ENCODE results near the gene MDK. TPM values are rescaled to one million over a fixed set of nuclear protein-coding genes. Genes with fewer than 3 reads are reported as not detected.

Gene MDK
- total RNA-seq, 1 experiment from 2014 or later, result 699 TPM

- Mint-ChIP-seq H3K4me3 (ENCODE audit: unreplicated experiment) (no peak overlapping the region), H3K27me3 (ENCODE audit: insufficient read depth, unreplicated experiment) (peaks cover 12% of the 10 kb centered on the region), H3K36me3 (ENCODE audit: insufficient read depth, unreplicated experiment) (peaks cover 35% of the 10 kb centered on the region), H3K4me1 (ENCODE audit: low read depth, unreplicated experiment) (peaks cover 10% of the 10 kb centered on the region), H3K27ac (ENCODE audit: unreplicated experiment) (no peak overlapping the region), H3K9me3 (ENCODE audit: unreplicated experiment) (no peaks in the 10 kb centered on the region)
- TF ChIP-seq CTCF (IDR thresholded peaks at IDR 0.05; ENCODE audit: insufficient read depth in 1 of 2, low read depth in 1 of 2, low read length in 1 of 2, severe bottlenecking in 1 of 2, unreplicated experiment in 1 of 2), result no peak
- H3K4me3 ChIP-seq (ENCODE audit: low read depth, low read length), result no peak overlapping the region
- CTCF ChIA-PET, result interaction anchor here (1.2 kb wide), 1 partner anchor 21 kb away, joined by 3 read pairs; no protein-coding TSS in a partner anchor
- peaks cover 19% of the 10 kb centered on the region for H3K4me1 ChIP-seq
- DNase-seq, result no peak
- H3K36me3 ChIP-seq (ENCODE audit: control insufficient read depth, insufficient read depth, low read length), result no peaks in the 10 kb centered on the region; the same call in 1 of the 2 replicates
- BruUV-seq (replicated peaks), result no TSS peak
- H3K9me3 ChIP-seq, result no peaks in the 10 kb centered on the region
- peaks cover 6% of the 10 kb centered on the region for H3K27me3 ChIP-seq (replicated peaks; ENCODE audit: control insufficient read depth, insufficient read depth, low read length)
- POLR2A ChIA-PET, result no interaction called here
- intact Hi-C loops (cut with micrococcal nuclease; ENCODE audit: unreplicated experiment), result no loop called here
These were observed 5.2 kb downstream of the MDK start for GRCh38 chr11:46386674-46387073.

GRCh38 chr11:46387456-46387855, 6.0 kb downstream of the MDK start:
- H3K9me3 ChIP-seq, result no peaks in the 10 kb centered on the region
- Mint-ChIP-seq H3K27me3 (ENCODE audit: insufficient read depth, unreplicated experiment) (peaks cover 12% of the 10 kb centered on the region), H3K4me1 (ENCODE audit: low read depth, unreplicated experiment) (peaks cover 10% of the 10 kb centered on the region), H3K4me3 (ENCODE audit: unreplicated experiment) (no peak overlapping the region), H3K9me3 (ENCODE audit: unreplicated experiment) (no peaks in the 10 kb centered on the region), H3K27ac (ENCODE audit: unreplicated experiment) (no peak overlapping the region), H3K36me3 (ENCODE audit: insufficient read depth, unreplicated experiment) (peaks cover 30% of the 10 kb centered on the region)
- CTCF ChIA-PET, result interaction anchor here (1.2 kb wide), 1 partner anchor 22 kb away, joined by 3 read pairs; no protein-coding TSS in a partner anchor
- TF ChIP-seq CTCF (IDR thresholded peaks at IDR 0.05; ENCODE audit: insufficient read depth in 1 of 2, low read depth in 1 of 2, low read length in 1 of 2, severe bottlenecking in 1 of 2, unreplicated experiment in 1 of 2), result no peak
- POLR2A ChIA-PET, result no interaction called here
- no peaks in the 10 kb centered on the region for H3K36me3 ChIP-seq (ENCODE audit: control insufficient read depth, insufficient read depth, low read length)
- no TSS peak for BruUV-seq (replicated peaks)
- intact Hi-C loops (cut with micrococcal nuclease; ENCODE audit: unreplicated experiment), result no loop called here
- peaks cover 6% of the 10 kb centered on the region for H3K27me3 ChIP-seq (replicated peaks; ENCODE audit: control insufficient read depth, insufficient read depth, low read length)
- H3K4me1 ChIP-seq, result peaks cover 19% of the 10 kb centered on the region
- no peak for DNase-seq
- H3K4me3 ChIP-seq (ENCODE audit: low read depth, low read length), result no peak overlapping the region

GRCh38 chr11:46387919-46388618, 6.6 kb downstream of the MDK start:
- H3K4me3 Mint-ChIP-seq (ENCODE audit: unreplicated experiment), result no peak overlapping the region

More at GRCh38 chr11:46387919-46388618, 6.6 kb downstream of the MDK start:
- ChIA-PET CTCF (interaction anchor here (0.7 to 1.0 kb wide), 4 partner anchors 19 to 149 kb away, joined by 3 to 4 read pairs (median 4); no protein-coding TSS in a partner anchor), POLR2A (interaction anchor here (0.8 kb wide), 1 partner anchor 145 kb away, joined by 3 read pairs; no protein-coding TSS in a partner anchor)
- Mint-ChIP-seq H3K9me3 (ENCODE audit: unreplicated experiment) (no peaks in the 10 kb centered on the region), H3K27me3 (ENCODE audit: insufficient read depth, unreplicated experiment) (peaks cover 12% of the 10 kb centered on the region), H3K4me1 (ENCODE audit: low read depth, unreplicated experiment) (peaks cover 15% of the 10 kb centered on the region), H3K36me3 (ENCODE audit: insufficient read depth, unreplicated experiment) (peaks cover 34% of the 10 kb centered on the region), H3K27ac (ENCODE audit: unreplicated experiment) (no peak overlapping the region)
- H3K4me3 ChIP-seq (ENCODE audit: low read depth, low read length), result no peak overlapping the region
- BruUV-seq (replicated peaks), result no TSS peak
- intact Hi-C loops (cut with micrococcal nuclease; ENCODE audit: unreplicated experiment), result loop anchor here (2.0 kb wide), 1 partner anchor 141 kb away; no protein-coding TSS in a partner anchor
- peaks cover 19% of the 10 kb centered on the region for H3K4me1 ChIP-seq
- DNase-seq, result no peak
- H3K9me3 ChIP-seq, result no peaks in the 10 kb centered on the region
- H3K27me3 ChIP-seq (replicated peaks; ENCODE audit: control insufficient read depth, insufficient read depth, low read length), result peaks cover 6% of the 10 kb centered on the region
- no peaks in the 10 kb centered on the region for H3K36me3 ChIP-seq (ENCODE audit: control insufficient read depth, insufficient read depth, low read length)
- no peak for TF ChIP-seq CTCF (IDR thresholded peaks at IDR 0.05; ENCODE audit: insufficient read depth in 1 of 2, low read depth in 1 of 2, low read length in 1 of 2, severe bottlenecking in 1 of 2, unreplicated experiment in 1 of 2)

All from Caco-2 (cell line).